ENCODE measurements around the gene VANGL2. TPM values are rescaled to one million over a fixed set of nuclear protein-coding genes. Genes with fewer than 3 reads are reported as not detected.

The VANGL2 gene
- total RNA-seq, 2 donors from 2014 or later = 9.7 to 13.6 TPM

DNA sequence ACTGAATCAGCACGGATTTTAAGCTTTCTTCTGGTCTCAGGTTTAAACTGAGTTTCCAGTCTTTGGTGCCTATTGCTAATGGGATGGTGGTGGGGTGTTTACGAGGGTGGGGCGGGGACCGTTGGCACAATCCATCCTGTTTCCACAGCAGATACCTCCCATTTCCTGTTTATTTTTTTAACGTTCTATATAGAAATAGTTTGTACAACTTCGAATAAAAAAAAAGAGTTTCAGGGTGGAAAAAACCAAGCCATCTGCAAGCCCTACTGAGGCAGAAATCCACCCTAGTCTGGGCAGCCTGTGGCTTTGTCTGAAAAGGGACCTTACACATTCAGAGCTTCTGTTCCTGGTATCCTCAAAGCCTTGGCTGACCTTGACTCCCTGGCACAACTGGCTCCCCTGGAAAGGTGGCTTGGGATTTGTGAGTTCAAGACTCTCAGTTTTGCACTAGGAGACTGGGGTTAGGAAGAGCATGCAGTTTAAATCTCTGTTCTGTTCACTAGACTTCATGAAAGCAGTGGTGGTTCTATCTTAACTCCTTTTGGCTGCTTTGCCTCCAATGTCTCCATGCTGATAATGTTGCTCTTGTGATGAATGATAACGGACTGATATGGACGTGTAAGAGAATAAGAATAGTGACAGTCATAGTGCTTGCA is 46.7 kb downstream of the VANGL2 start:
- Histone ChIP-seq H3K36me3 (no peaks in the 10 kb centered on the region), H3K27ac (no peak overlapping the region), H3K4me3 (no peak overlapping the region), H3K4me1 (replicated peaks) (no peaks in the 10 kb centered on the region), H3K27me3 (replicated peaks; ENCODE audit: insufficient read depth) (no peaks in the 10 kb centered on the region), H3K9me3 (no peaks in the 10 kb centered on the region)
- no peak for TF ChIP-seq POLR2A (IDR thresholded peaks at IDR 0.05)
- TF ChIP-seq POLR2AphosphoS5 (IDR thresholded peaks at IDR 0.05) = no peak
- TF ChIP-seq, protein P1, sequence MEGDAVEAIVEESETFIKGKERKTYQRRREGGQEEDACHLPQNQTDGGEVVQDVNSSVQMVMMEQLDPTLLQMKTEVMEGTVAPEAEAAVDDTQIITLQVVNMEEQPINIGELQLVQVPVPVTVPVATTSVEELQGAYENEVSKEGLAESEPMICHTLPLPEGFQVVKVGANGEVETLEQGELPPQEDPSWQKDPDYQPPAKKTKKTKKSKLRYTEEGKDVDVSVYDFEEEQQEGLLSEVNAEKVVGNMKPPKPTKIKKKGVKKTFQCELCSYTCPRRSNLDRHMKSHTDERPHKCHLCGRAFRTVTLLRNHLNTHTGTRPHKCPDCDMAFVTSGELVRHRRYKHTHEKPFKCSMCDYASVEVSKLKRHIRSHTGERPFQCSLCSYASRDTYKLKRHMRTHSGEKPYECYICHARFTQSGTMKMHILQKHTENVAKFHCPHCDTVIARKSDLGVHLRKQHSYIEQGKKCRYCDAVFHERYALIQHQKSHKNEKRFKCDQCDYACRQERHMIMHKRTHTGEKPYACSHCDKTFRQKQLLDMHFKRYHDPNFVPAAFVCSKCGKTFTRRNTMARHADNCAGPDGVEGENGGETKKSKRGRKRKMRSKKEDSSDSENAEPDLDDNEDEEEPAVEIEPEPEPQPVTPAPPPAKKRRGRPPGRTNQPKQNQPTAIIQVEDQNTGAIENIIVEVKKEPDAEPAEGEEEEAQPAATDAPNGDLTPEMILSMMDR (IDR thresholded peaks at IDR 0.05) = no peak
- 38% methylated on average over 8 of the region's 8 CpGs for WGBS
- intact Hi-C loops (cut with DNase I) = no loop called here
- no peak for DNase-seq (ENCODE audit: low spot score)

DNA sequence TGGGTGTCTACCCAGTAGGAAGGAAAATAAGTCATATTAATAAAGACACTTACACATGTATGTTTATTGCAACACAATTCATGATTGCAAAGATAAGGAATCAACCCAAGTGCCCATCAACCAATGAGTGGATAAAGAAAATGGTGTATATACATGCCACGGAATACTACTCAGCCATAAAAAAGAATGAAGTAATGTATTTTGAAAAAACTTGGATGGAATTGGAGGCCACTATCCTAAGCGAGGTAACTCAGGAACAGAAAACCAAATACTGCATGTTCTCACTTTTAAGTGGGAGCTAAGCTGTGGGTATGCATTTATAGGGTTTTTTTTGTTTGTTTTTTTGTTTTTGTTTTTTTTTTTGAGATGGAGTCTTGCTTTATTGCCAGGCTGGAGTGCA is 49.1 kb downstream of the VANGL2 start:
- intact Hi-C loops (cut with DNase I) = no loop called here
- Histone ChIP-seq H3K4me3 (no peak overlapping the region), H3K27ac (no peak overlapping the region), H3K27me3 (replicated peaks; ENCODE audit: insufficient read depth) (no peaks in the 10 kb centered on the region), H3K36me3 (no peaks in the 10 kb centered on the region), H3K9me3 (no peaks in the 10 kb centered on the region), H3K4me1 (replicated peaks) (no peaks in the 10 kb centered on the region)
- whole genome bisulfite sequencing = 91% methylated on average over 2 of the region's 2 CpGs
- no peak for TF ChIP-seq POLR2AphosphoS5 (IDR thresholded peaks at IDR 0.05)
- TF ChIP-seq POLR2A (IDR thresholded peaks at IDR 0.05) = no peak
- TF ChIP-seq, protein P1 (IDR thresholded peaks at IDR 0.05) = no peak
- no peak for DNase-seq (ENCODE audit: low spot score)

DNA sequence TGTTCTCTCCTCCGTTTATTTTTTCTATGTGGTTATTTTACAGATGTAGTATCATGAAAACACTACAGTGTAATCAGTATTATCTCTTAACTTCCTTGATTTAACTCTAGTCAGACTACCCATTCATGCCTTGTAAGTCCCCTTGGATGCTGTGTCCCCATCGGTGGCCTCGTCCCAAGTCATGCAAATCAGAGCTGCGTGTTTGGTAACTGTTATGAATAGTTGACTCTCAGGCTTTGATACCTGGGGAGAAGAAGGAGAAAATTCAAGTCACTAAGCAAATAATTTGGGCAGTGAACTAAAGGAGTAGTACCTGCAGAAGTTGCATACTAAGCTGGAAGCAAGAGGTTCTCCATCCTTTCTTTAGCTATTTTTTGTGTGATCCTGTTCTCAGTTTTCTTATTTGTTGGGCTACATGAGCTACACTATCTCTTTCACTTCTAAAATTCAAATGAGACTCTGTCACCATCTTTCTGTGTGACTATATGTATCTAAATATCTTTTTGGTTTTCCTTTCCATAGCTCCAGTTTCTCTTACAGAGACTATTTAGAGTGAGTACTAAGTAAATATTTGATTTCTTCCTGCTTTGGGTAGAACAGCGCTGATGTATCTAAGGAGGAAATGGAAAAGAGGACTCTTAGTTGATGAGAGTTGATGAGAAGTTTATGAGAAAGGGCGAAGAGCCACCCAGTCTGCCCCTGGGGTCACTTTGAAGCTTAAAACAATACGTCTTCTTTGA is 50.9 kb downstream of the VANGL2 start:
- no peak for DNase-seq (ENCODE audit: low spot score)
- intact Hi-C loops (cut with DNase I) = no loop called here
- H3K36me3 ChIP-seq = no peaks in the 10 kb centered on the region
- no peaks in the 10 kb centered on the region for H3K27me3 ChIP-seq (replicated peaks; ENCODE audit: insufficient read depth)
- TF ChIP-seq, protein P1 (IDR thresholded peaks at IDR 0.05) = no peak
- TF ChIP-seq POLR2AphosphoS5 (IDR thresholded peaks at IDR 0.05) = no peak
- TF ChIP-seq POLR2A (IDR thresholded peaks at IDR 0.05) = no peak
- H3K4me3 ChIP-seq = no peak overlapping the region
- no peak overlapping the region for H3K27ac ChIP-seq
- 33% methylated on average over 7 of the region's 7 CpGs for WGBS
- no peaks in the 10 kb centered on the region for H3K9me3 ChIP-seq
- no peaks in the 10 kb centered on the region for H3K4me1 ChIP-seq (replicated peaks)

DNA sequence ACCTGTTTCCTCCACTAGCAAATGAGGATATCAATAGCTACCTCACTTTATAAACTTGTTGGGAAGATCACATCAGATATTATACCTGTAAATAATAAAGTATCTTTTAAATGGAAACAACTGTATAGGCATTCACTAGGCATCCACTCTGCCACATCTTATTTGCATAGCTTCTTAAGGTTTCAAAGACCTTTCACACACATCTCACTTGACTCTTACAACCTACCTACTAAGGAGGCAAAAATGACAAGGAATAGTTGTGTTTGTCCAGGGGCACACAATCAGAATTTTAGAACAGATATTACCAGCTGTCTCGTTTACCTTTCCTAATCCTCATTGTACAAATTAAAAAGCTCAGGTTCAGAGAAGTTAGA is 51.5 kb downstream of the VANGL2 start:
- H3K36me3 ChIP-seq = no peaks in the 10 kb centered on the region
- intact Hi-C loops (cut with DNase I) = no loop called here

More for the DNA sequence above, 51.5 kb downstream of the VANGL2 start:
- TF ChIP-seq, protein P1 (IDR thresholded peaks at IDR 0.05) = no peak
- TF ChIP-seq POLR2AphosphoS5 (IDR thresholded peaks at IDR 0.05) (no peak), POLR2A (IDR thresholded peaks at IDR 0.05) (no peak)
- Histone ChIP-seq H3K4me1 (replicated peaks) (no peaks in the 10 kb centered on the region), H3K27ac (no peak overlapping the region), H3K9me3 (no peaks in the 10 kb centered on the region), H3K27me3 (replicated peaks; ENCODE audit: insufficient read depth) (no peaks in the 10 kb centered on the region), H3K4me3 (no peak overlapping the region)
- DNase-seq (ENCODE audit: low spot score) = no peak
- 78% methylated on average over 1 of the region's 1 CpG for WGBS

Measured in prostate gland (tissue), 2 donors.